Measurements from ENCODE around the gene SLC12A7.
A peak's percentile ranks its signal among the peaks of the same experiment; 100 is the strongest.
"Not testable (repeated sequence)": the region's sequence is repeated elsewhere in the genome, so short reads cannot be mapped to it uniquely, and the experiment has no call there.

Gene SLC12A7

GRCh38 chr5:1095990-1096363 is 15.9 kb downstream of the SLC12A7 start:
- no peak for DNase-seq

- DNase-seq = no peak
These were observed 16.4 kb downstream of the SLC12A7 start for GRCh38 chr5:1095302-1095989.

GRCh38 chr5:1094670-1095190 is 17.1 kb downstream of the SLC12A7 start:
- no peak for DNase-seq

GRCh38 chr5:1093361-1093760 is 18.5 kb downstream of the SLC12A7 start:
- DNase-seq = peak; percentile 41

GRCh38 chr5:1092122-1092521 is 19.7 kb downstream of the SLC12A7 start:
- DNase-seq = no peak

GRCh38 chr5:1091632-1092031 is 20.2 kb downstream of the SLC12A7 start:
- no peak for DNase-seq

- no peak for DNase-seq
These were observed 21.3 kb downstream of the SLC12A7 start for GRCh38 chr5:1090538-1090937.

- DNase-seq = peak; percentile 35
These were observed 22.2 kb downstream of the SLC12A7 start for GRCh38 chr5:1089621-1090040.

- DNase-seq = no peak
These were observed 22.7 kb downstream of the SLC12A7 start for GRCh38 chr5:1089146-1089545.

GRCh38 chr5:1088726-1089125 is 23.1 kb downstream of the SLC12A7 start:
- no peak for DNase-seq

GRCh38 chr5:1088031-1088430 is 23.8 kb downstream of the SLC12A7 start:
- DNase-seq = no peak

- no peak for DNase-seq
These were observed 24.4 kb downstream of the SLC12A7 start for GRCh38 chr5:1087428-1087827.

- no peak for DNase-seq
These were observed 25.0 kb downstream of the SLC12A7 start for GRCh38 chr5:1086871-1087270.

- no peak for DNase-seq
These were observed 25.7 kb downstream of the SLC12A7 start for GRCh38 chr5:1086137-1086536.

- no peak for DNase-seq
These were observed 26.5 kb downstream of the SLC12A7 start for GRCh38 chr5:1085391-1085790.

- DNase-seq = no peak
These were observed 27.8 kb downstream of the SLC12A7 start for GRCh38 chr5:1083823-1084605.

- not testable (repeated sequence) for DNase-seq
These were observed 28.8 kb downstream of the SLC12A7 start for GRCh38 chr5:1083026-1083425.

- DNase-seq = no peak
These were observed 30.3 kb downstream of the SLC12A7 start for GRCh38 chr5:1081519-1081918.

GRCh38 chr5:1080432-1080831 is 31.4 kb downstream of the SLC12A7 start:
- DNase-seq = no peak

GRCh38 chr5:1079961-1080360 is 31.9 kb downstream of the SLC12A7 start:
- DNase-seq = no peak

GRCh38 chr5:1079486-1079885 is 32.4 kb downstream of the SLC12A7 start:
- DNase-seq = no peak

GRCh38 chr5:1078851-1079250 is 33.0 kb downstream of the SLC12A7 start:
- no peak for DNase-seq

- DNase-seq = no peak
These were observed 33.7 kb downstream of the SLC12A7 start for GRCh38 chr5:1078206-1078605.

GRCh38 chr5:1077491-1078020 is 34.3 kb downstream of the SLC12A7 start:
- DNase-seq = no peak
